ENCODE measurements around the gene ZBTB32.
A peak's percentile ranks its signal among the peaks of the same experiment; 100 is the strongest.

Gene ZBTB32

GRCh38 chr19:35740423-35741202 lies 36.3 kb downstream of the ZBTB32 start:
- peak overlapping the region in 1 of 2 experiments; percentile 57 for H3K27ac ChIP-seq (ENCODE audit: insufficient read depth in 1 of 2, low read depth in 1 of 2, low read length in 2 of 2, poor library complexity in 1 of 2, severe bottlenecking in 2 of 2)
- peak overlapping the region; percentile 55 to 90 (median 73) for H3K4me3 ChIP-seq (ENCODE audit: control insufficient read depth in 1 of 7, extremely low read depth in 1 of 7, insufficient read depth in 4 of 7, low read depth in 2 of 7, low read length in 6 of 7)
- H3K4me1 ChIP-seq (ENCODE audit: control extremely low read depth in 1 of 4, control insufficient read depth in 4 of 4, insufficient read depth in 4 of 4, low read length in 3 of 4), result peaks cover 6 to 50% (median 45%) of the 10 kb centered on the region in 4 experiments
- H3K36me3 ChIP-seq (ENCODE audit: control insufficient read depth in 4 of 4, insufficient read depth in 4 of 4, low read length in 3 of 4), result peaks cover 2 to 36% (median 22%) of the 10 kb centered on the region in 4 experiments
- DNase-seq, result peak; percentile 93 to 96 (median 95)
- under 1% methylated on average over 61 of the region's 63 CpGs for WGBS (ENCODE audit: insufficient coverage)
- POLR2A ChIA-PET, result no interaction called here
- no peaks in the 10 kb centered on the region for H3K27me3 ChIP-seq (replicated peaks in 2 of 5; ENCODE audit: control insufficient read depth in 4 of 5, insufficient read depth in 5 of 5, low read length in 4 of 5)
- CTCF ChIA-PET, result interaction anchor here (0.9 to 1.3 kb wide), 4 partner anchors 17 to 49 kb away, joined by 3 read pairs; no protein-coding TSS in a partner anchor
- no peaks in the 10 kb centered on the region for H3K9me3 ChIP-seq (ENCODE audit: control extremely low read depth in 1 of 5, control insufficient read depth in 4 of 5, insufficient read depth in 2 of 5, low read depth in 1 of 5, low read length in 4 of 5)

GRCh38 chr19:35741203-35741515 lies 36.8 kb downstream of the ZBTB32 start:
- WGBS (ENCODE audit: insufficient coverage), result 0% methylated on average over 7 of the region's 12 CpGs
- Histone ChIP-seq H3K4me1 (ENCODE audit: control extremely low read depth in 1 of 4, control insufficient read depth in 4 of 4, insufficient read depth in 4 of 4, low read length in 3 of 4) (peaks cover 8 to 55% (median 51%) of the 10 kb centered on the region in 4 experiments), H3K27me3 (replicated peaks in 2 of 5; ENCODE audit: control insufficient read depth in 4 of 5, insufficient read depth in 5 of 5, low read length in 4 of 5) (no peaks in the 10 kb centered on the region), H3K27ac (ENCODE audit: insufficient read depth in 1 of 2, low read depth in 1 of 2, low read length in 2 of 2, poor library complexity in 1 of 2, severe bottlenecking in 2 of 2) (peak overlapping the region in 1 of 2 experiments; percentile 57), H3K9me3 (ENCODE audit: control extremely low read depth in 1 of 5, control insufficient read depth in 4 of 5, insufficient read depth in 2 of 5, low read depth in 1 of 5, low read length in 4 of 5) (no peaks in the 10 kb centered on the region), H3K4me3 (ENCODE audit: control insufficient read depth in 1 of 7, extremely low read depth in 1 of 7, insufficient read depth in 4 of 7, low read depth in 2 of 7, low read length in 6 of 7) (peak overlapping the region; percentile 55 to 90 (median 73)), H3K36me3 (ENCODE audit: control insufficient read depth in 4 of 4, insufficient read depth in 4 of 4, low read length in 3 of 4) (peaks cover 2 to 34% (median 22%) of the 10 kb centered on the region in 4 experiments)
- CTCF ChIA-PET, result interaction anchor here (1.2 to 1.3 kb wide), 2 partner anchors 18 to 38 kb away, joined by 3 read pairs; no protein-coding TSS in a partner anchor
- DNase-seq, result peak in 2 of 3 donors; percentile 66 to 78
- POLR2A ChIA-PET, result no interaction called here

GRCh38 chr19:35742121-35742724 lies 37.9 kb downstream of the ZBTB32 start, which contains the start of gene IGFLR1:
Gene IGFLR1, minus strand, starts transcription at chr19:35742452. Its CDS starts 1,272 bp downstream, at chr19:35741180.
- peak; percentile 82 to 94 (median 93) for DNase-seq
- Histone ChIP-seq H3K4me3 (ENCODE audit: control insufficient read depth in 1 of 7, extremely low read depth in 1 of 7, insufficient read depth in 4 of 7, low read depth in 2 of 7, low read length in 6 of 7) (peak within 1 kb of the TSS; percentile 17 to 90 (median 66)), H3K9me3 (ENCODE audit: control extremely low read depth in 1 of 5, control insufficient read depth in 4 of 5, insufficient read depth in 2 of 5, low read depth in 1 of 5, low read length in 4 of 5) (no peaks in the 10 kb centered on the region), H3K4me1 (ENCODE audit: control extremely low read depth in 1 of 4, control insufficient read depth in 4 of 4, insufficient read depth in 4 of 4, low read length in 3 of 4) (peaks cover 8 to 63% (median 55%) of the 10 kb centered on the region in 4 experiments), H3K27me3 (replicated peaks in 2 of 5; ENCODE audit: control insufficient read depth in 4 of 5, insufficient read depth in 5 of 5, low read length in 4 of 5) (no peaks in the 10 kb centered on the region), H3K36me3 (ENCODE audit: control insufficient read depth in 4 of 4, insufficient read depth in 4 of 4, low read length in 3 of 4) (peaks cover 0 to 24% (median 12%) of the 10 kb centered on the region in 4 experiments), H3K27ac (ENCODE audit: insufficient read depth in 1 of 2, low read depth in 1 of 2, low read length in 2 of 2, poor library complexity in 1 of 2, severe bottlenecking in 2 of 2) (peak within 1 kb of the TSS; percentile 50 to 72)
- POLR2A ChIA-PET, result interaction anchor here (0.6 kb wide), 1 partner anchor 207 kb away, joined by 5 read pairs; no protein-coding TSS in a partner anchor
- 5% methylated on average over 7 of the region's 9 CpGs for WGBS (ENCODE audit: insufficient coverage)
- CTCF ChIA-PET, result interaction anchor here (2.6 kb wide), 1 partner anchor 21 kb away, joined by 6 read pairs; no protein-coding TSS in a partner anchor

- ChIA-PET CTCF (interaction anchor here (0.8 to 2.6 kb wide), 3 partner anchors 12 to 76 kb away, joined by 3 to 6 read pairs (median 4); partner anchors contain the start of gene HSPB6), POLR2A (no interaction called here)
- Histone ChIP-seq H3K36me3 (ENCODE audit: control insufficient read depth in 4 of 4, insufficient read depth in 4 of 4, low read length in 3 of 4) (peaks cover 0 to 9% (median under 1%) of the 10 kb centered on the region in 4 experiments), H3K27me3 (replicated peaks in 2 of 5; ENCODE audit: control insufficient read depth in 4 of 5, insufficient read depth in 5 of 5, low read length in 4 of 5) (no peaks in the 10 kb centered on the region), H3K27ac (ENCODE audit: insufficient read depth in 1 of 2, low read depth in 1 of 2, low read length in 2 of 2, poor library complexity in 1 of 2, severe bottlenecking in 2 of 2) (no peak overlapping the region), H3K4me3 (ENCODE audit: control insufficient read depth in 1 of 7, extremely low read depth in 1 of 7, insufficient read depth in 4 of 7, low read depth in 2 of 7, low read length in 6 of 7) (peak overlapping the region in 4 of 7 experiments; percentile 83 to 96 (median 91)), H3K9me3 (ENCODE audit: control extremely low read depth in 1 of 5, control insufficient read depth in 4 of 5, insufficient read depth in 2 of 5, low read depth in 1 of 5, low read length in 4 of 5) (no peaks in the 10 kb centered on the region), H3K4me1 (ENCODE audit: control extremely low read depth in 1 of 4, control insufficient read depth in 4 of 4, insufficient read depth in 4 of 4, low read length in 3 of 4) (peaks cover 12 to 72% (median 63%) of the 10 kb centered on the region in 4 experiments)
- 93% methylated on average over 15 of the region's 19 CpGs for WGBS (ENCODE audit: insufficient coverage)
- no peak for DNase-seq
These were observed 39.5 kb downstream of the ZBTB32 start for GRCh38 chr19:35743640-35744429.

GRCh38 chr19:35744430-35745327 lies 40.3 kb downstream of the ZBTB32 start:
- H3K4me3 ChIP-seq (ENCODE audit: control insufficient read depth in 1 of 7, extremely low read depth in 1 of 7, insufficient read depth in 4 of 7, low read depth in 2 of 7, low read length in 6 of 7), result peak overlapping the region; percentile 46 to 96 (median 90)
- no peaks in the 10 kb centered on the region for H3K27me3 ChIP-seq (replicated peaks in 2 of 5; ENCODE audit: control insufficient read depth in 4 of 5, insufficient read depth in 5 of 5, low read length in 4 of 5)
- H3K36me3 ChIP-seq (ENCODE audit: control insufficient read depth in 4 of 4, insufficient read depth in 4 of 4, low read length in 3 of 4), result peaks cover 0 to 2% (median 0%) of the 10 kb centered on the region in 4 experiments
- peak; percentile 96 for DNase-seq
- H3K4me1 ChIP-seq (ENCODE audit: control extremely low read depth in 1 of 4, control insufficient read depth in 4 of 4, insufficient read depth in 4 of 4, low read length in 3 of 4), result peaks cover 16 to 76% (median 67%) of the 10 kb centered on the region in 4 experiments
- WGBS (ENCODE audit: insufficient coverage), result 7% methylated on average over 36 of the region's 41 CpGs
- H3K27ac ChIP-seq (ENCODE audit: insufficient read depth in 1 of 2, low read depth in 1 of 2, low read length in 2 of 2, poor library complexity in 1 of 2, severe bottlenecking in 2 of 2), result peak overlapping the region; percentile 99 to 100
- H3K9me3 ChIP-seq (ENCODE audit: control extremely low read depth in 1 of 5, control insufficient read depth in 4 of 5, insufficient read depth in 2 of 5, low read depth in 1 of 5, low read length in 4 of 5), result no peaks in the 10 kb centered on the region
- CTCF ChIA-PET, result interaction anchor here (0.8 to 2.6 kb wide), 4 partner anchors 11 to 75 kb away, joined by 3 to 6 read pairs (median 4); partner anchors contain the start of gene HSPB6
- POLR2A ChIA-PET, result interaction anchor here (1.1 kb wide), 1 partner anchor 26 kb away, joined by 4 read pairs; no protein-coding TSS in a partner anchor
